ENCODE results near the gene TSPAN14.
A peak's percentile ranks its signal among the peaks of the same experiment; 100 is the strongest.

Gene TSPAN14

GRCh38 chr10:80491251-80492102 is 37.4 kb downstream of the TSPAN14 start:
- no peak for DNase-seq

DNA sequence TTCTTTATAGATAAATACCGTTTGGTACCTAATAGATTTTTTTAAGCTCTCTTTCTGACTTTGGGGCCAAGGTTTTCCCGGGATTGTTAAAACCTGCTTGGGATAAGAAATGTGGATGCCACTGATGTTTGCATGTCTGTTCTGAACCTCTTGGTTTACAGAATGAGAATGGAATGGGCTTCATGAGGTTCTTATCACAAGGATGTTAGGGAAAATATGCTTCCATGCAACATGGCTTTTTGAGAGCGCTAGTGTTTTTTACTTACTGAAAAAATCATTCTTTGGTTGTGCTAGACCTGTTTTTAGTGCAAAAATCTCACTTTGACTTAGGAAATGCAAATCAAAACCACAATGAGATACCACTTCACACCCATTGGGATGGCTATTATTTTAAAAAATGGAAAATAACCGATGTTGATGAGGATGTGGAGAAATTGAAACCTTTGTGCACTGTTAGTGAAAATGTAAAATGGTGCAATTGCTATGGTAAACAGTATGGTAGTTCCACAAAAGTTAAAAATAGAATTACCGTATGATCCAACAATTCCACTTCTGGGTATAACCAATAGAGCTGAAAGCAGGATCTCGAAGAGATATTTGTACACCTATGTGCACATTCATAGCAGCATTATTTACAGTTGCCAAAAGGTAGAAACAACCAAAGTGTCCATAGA is 38.9 kb downstream of the TSPAN14 start:
- DNase-seq: no peak

DNA sequence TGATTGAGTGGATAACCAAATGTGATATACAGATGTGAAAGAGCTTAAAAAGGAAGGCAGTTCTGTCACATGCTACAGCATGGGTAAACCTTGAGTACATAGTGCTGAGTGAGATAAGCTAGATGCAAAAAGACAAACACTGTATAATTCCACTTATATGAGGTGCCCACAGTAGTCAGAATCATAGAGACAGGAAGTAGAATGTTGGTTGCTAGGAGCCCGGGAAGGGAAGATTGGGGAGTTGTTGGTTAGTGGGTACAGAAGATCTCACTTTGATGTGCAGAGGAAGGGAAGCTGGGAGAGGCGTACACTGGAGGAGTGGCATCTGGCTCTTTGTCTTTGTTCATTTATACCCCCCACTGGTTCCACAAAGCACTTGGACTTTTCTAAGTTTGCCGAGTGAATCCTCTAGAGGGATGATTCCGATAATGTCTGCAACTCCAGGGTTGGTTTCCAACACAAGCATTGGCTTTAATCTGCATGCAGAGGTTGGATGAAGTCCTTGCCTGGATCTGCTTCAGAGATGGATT is 39.5 kb downstream of the TSPAN14 start:
- no peak for DNase-seq

DNA sequence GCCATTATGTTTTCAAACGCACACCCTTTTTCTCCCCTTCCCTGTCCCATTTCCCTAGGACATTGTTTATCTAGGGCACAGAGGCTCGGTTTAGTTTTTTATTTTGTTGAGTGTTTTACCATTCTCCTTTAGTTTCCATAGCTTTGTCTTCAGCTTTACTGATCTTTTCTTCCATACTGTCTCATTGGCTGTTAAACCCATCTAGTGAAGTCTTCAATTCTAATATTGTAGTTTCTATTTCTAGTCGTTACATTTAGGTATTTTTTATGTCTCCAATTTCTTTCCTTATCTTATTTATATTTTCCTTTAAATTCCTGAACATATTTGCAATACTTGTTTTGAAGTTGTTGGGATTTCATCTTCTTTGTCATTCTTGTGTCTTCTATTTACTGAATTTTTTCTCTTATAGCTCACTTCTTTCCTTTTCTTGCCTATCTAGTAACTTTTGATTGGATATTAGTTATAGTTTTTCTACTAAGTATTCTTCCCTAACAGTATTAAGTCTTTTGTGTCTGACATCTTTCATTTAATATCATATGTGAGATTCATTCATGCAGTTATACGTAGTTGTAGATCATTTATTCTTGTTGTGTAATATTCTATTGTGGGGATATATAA is 42.6 kb downstream of the TSPAN14 start:
- DNase-seq: no peak

GRCh38 chr10:80497187-80498077 is 43.3 kb downstream of the TSPAN14 start:
- DNase-seq: peak; percentile 48

DNA sequence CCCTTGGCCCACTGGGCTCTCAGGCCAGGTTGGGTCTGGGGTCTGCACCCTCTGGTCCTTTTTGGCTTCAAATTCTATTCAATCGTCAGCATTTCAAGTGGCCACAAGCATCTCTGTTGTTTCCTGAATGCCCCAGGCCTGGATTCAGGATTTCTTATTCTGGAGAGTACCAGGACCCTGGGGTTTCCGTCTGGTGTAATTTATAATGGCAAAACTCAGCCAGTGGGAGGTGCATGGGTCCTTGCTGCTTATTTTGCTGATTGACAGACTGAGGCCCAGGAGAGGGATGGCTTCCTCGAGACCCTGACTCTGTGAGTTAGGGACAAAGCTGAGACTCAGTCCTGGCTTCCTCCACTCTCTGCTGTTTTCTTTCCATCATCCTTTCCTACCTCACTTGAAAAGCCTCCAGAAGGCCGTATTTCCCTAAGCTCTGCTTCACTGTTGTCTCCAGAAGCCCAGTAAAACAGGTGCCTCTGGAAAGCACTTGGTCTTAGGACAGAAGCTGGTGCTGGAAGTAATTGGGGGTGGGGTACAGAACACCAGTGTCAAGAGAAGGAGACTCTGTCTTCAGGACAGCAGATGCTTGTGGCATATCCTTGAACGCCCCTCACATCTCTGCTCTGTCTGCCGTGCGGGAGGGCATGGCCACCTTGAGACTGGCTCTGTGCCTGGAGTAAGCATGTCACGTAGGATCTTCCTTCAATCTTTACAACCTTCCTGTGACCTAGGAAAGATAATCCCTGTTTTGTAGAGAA is 44.1 kb downstream of the TSPAN14 start:
- no peak for DNase-seq

DNA sequence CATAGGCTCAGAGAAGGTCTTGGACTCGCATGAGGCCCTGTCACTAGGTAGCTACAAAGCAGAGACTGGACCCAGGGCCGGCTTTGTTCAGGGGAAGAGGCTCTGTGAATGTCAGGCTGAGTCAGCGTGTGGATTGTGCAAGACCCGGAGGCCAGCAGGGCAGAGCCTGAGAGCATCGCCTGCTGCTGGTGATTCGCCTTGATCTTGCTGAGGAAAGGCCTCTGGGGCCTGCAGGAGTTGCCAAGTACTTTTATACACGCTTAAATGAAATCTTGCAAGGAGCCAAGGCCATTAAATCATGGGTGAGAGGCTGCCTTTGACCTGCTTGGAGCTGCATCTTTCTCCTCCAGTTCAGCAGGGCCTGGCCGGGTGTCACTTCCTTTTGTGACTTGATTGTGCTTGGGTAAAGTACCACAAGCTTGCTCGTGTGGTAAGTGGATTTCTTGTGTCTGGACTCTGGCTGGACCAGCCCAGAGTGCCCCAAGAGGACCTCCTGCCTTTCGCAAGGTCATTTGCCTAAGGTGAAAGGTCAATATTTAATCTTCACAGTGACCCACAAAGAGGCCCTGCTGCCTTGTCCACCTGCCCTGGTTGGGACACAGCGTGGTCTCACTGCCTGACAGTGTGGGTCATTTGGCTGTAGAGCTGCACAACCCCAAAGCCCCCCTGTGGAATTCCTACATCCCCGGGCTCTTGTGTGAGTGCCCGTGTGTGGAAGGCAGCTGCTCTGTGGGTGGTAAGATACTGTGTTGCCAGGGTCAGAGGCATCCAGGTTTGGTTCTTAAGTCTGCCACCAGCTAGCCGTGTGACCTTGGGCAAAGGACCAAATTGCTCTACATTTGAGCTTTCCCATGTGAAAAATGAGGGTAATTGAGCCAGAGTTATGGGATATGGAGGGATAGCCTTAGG is 45.0 kb downstream of the TSPAN14 start:
- DNase-seq: peak; percentile 78

- peak; percentile 46 for DNase-seq
Measured at GRCh38 chr10:80500572-80501380, 46.7 kb downstream of the TSPAN14 start.

- no peak for DNase-seq
Measured at GRCh38 chr10:80501381-80501912, 47.3 kb downstream of the TSPAN14 start.

DNA sequence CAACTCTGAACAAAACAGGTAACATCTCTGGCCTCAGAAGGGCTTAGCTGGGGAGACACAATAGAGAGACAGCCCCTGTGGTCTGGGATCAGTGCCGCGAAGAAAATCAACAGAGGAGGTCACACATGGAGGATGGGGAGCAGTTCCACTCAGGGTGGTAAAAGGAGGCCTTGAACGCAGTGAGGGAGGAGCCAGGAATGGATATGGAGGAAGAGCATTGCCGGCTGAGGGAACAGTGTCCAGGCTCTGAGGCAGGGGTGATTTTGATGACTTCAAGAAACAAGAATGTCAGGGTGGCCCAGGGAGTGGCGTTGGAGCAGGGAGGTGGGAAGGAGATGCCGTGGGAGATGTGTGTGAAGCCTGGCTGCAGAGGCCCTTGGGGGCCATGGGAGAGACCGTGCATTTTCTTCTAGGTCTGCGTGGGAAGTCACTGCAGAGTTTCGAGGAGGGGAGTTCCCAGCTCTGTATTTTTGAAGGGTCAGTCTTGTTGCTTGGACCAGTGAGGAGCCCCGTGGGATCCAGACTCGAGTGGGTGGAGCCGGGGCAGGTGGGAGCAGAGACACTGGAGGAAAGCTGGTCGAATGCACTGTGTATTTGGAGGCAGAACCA is 47.9 kb downstream of the TSPAN14 start:
- no peak for DNase-seq

DNA sequence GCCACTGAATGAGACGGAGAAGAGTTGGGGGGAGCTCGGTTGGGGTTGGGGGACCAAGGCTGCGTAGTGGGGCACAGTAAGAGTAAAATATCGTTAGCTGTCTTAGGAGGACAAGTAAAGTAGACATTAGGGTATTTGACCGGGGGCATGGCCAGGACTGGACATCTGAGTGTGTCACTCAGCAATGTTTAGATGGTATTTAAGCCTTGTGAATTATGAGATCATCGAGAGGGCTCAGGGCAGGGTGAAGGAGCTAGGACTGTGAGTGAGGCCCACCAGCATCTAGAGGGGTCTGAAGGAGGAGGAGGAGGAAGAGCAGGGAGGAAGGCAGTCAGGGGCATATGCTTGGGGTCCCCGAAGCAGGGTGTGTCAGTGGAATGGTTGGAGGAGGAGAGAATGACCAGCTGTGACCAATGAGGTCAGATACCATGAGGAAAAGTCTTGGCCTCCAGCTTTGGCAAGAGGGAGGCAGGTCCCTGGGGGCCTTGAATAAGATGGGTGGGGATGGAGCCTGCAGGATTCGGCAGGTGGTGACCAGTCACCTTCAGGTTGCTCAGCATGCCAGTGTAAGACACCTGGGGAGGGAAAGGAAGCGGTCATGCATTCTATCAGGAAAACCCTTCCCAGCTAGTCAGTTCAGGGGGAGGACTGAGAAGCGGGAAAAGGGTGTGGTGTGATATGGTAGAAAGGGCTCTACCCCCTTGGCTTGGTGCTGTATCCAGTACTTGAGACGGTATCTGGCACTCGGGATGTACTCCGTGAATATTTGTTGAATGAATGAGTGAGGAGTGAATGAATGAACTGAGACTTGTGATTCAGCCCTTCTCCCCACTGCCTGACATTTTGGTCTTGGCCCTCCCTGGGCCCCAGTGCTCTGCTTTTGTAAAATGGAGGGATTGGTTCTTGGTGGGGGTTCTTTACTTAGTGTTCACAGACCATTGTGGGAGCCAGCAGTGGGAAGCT is 48.8 kb downstream of the TSPAN14 start:
- no peak for DNase-seq

- DNase-seq: no peak
Measured at GRCh38 chr10:80503584-80504157, 49.6 kb downstream of the TSPAN14 start.

GRCh38 chr10:80504158-80504811 is 50.2 kb downstream of the TSPAN14 start:
- DNase-seq: no peak

DNA sequence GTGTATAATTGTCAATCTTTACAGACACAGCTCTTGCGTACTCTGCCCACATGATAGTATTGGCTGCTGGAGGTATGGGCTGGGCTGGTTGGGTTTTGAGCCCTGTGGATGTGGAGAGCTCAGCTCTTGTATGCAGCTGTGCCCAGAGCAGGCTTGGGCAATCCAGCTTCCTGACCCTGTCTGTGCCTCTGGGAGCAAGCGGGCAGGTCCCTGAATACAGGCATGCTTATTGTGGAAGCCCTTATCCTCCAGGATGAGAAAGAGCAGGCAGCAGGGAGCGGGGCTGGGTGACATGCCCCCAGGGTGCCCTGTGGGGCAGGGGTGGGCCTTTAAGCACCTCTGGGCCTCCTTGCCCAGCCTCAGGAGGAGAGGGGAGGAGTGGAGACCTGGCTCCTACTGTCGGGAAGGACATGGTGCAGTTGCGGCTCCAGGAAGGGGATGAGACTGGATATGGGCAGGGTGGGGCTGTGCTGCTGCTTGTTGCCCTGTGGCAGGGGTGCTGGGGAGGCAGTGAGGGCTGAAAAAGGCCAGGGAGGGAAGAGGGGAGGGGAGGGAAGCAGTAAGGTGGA is 50.9 kb downstream of the TSPAN14 start:
- no peak for DNase-seq

DNA sequence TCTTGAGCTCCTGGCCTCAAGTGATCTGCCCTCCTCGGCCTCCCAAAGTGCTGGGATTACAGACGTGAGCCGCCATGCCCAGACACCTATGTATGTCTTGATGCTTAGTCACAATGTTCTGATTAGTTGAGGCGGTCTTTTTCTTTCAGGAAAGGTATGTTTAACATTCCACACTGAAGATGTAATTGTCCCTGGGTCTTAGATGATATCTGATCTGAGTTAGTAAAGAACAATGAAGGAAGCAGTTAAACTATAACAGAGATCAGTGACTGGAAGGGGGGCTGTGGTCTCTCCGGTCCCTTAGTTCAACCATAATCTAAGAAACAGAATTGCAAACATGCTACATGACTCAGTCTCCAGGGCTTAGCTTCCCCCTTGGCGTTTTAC is 52.1 kb downstream of the TSPAN14 start:
- no peak for DNase-seq

GRCh38 chr10:80506836-80507487 is 52.9 kb downstream of the TSPAN14 start:
- no peak for DNase-seq
